T-helper 17 cell (primary cell): Measurements from ENCODE around the gene SDHAF3. TPM values are rescaled to one million over a fixed set of nuclear protein-coding genes. Genes with fewer than 3 reads are reported as not detected.
A peak's percentile ranks its signal among the peaks of the same experiment; 100 is the strongest.
"Not testable (repeated sequence)": the region's sequence is repeated elsewhere in the genome, so short reads cannot be mapped to it uniquely, and the experiment has no call there.

ENCODE experiments used
- ATAC-seq: fragments of 150-1000 bp; cut with Tn5 transposase; 2 replicates; pipeline ENCODE4 v1.10.0; 2021; ENCODE audit warnings: mild to moderate bottlenecking, moderate library complexity
- DNase-seq, 3 donors: peaks; one replicate each; pipeline versions ENCODE4 v3.0.0 to v3.0.0-alpha.2; 2020 to 2021
- H3K9me3 ChIP-seq: one replicate; pipeline ENCODE4 v1.7.0; 2013; ENCODE audit warnings: low read length, mild to moderate bottlenecking; ENCODE audit not compliant: control insufficient read depth, poor library complexity, severe bottlenecking
- H3K27ac Mint-ChIP-seq: one replicate; pipeline ENCODE4 v1.8.0; 2022; ENCODE audit warnings: mild to moderate bottlenecking, moderate library complexity, mixed read lengths
- H3K27me3 Mint-ChIP-seq: one replicate; pipeline ENCODE4 v1.8.0; 2022; ENCODE audit warnings: mixed read lengths
- H3K36me3 Mint-ChIP-seq: one replicate; pipeline ENCODE4 v1.8.0; 2022; ENCODE audit warnings: low read depth, mixed read lengths
- H3K4me1 Mint-ChIP-seq: one replicate; pipeline ENCODE4 v1.8.0; 2022; ENCODE audit warnings: mild to moderate bottlenecking, mixed read lengths
- H3K4me3 Mint-ChIP-seq: one replicate; pipeline ENCODE4 v1.8.0; 2022; ENCODE audit warnings: mild to moderate bottlenecking, moderate library complexity, mixed read lengths
- total RNA-seq, 4 donors: library from RNA in 2 of 4; stranded (reverse) in 2 of 4; gene quantifications; one replicate each; pipeline ENCODE4 v1.2.3 and lab custom pipeline; 2022 to 2026

SDHAF3 gene
- total RNA-seq (10 to 100 TPM in 1 of 2 donors, 1 to 10 TPM in 1; 7.0 to 10.8 TPM), total RNA-seq (lab: John Stamatoyannopoulos, UW) (4.7 to 12.1 reads per million in 2 donors)

- H3K9me3 ChIP-seq, result peaks cover 3% of the 10 kb centered on the region
- Mint-ChIP-seq H3K4me1 (peaks cover 22% of the 10 kb centered on the region), H3K36me3 (peaks cover 2% of the 10 kb centered on the region), H3K27ac (peak within 1 kb of the TSS; percentile 95), H3K27me3 (no peaks in the 10 kb centered on the region), H3K4me3 (peak within 1 kb of the TSS; percentile 95)
- peak; percentile 94 to 97 (median 94) for DNase-seq
- peak; percentile 95 for ATAC-seq
Measured at GRCh38 chr7:97117372-97118188, at the start of gene SDHAF3. Gene SDHAF3 (plus strand): TSS chr7:97117698. CDS start chr7:97117724, 26 bp downstream.

- not testable (repeated sequence) for DNase-seq, H3K27ac Mint-ChIP-seq, ATAC-seq, H3K4me1 Mint-ChIP-seq, H3K4me3 Mint-ChIP-seq, H3K9me3 ChIP-seq, H3K36me3 Mint-ChIP-seq
- peaks cover 52% of the 10 kb centered on the region for H3K27me3 Mint-ChIP-seq
Measured at GRCh38 chr7:97072025-97072424, 45.5 kb upstream of the SDHAF3 start.

- H3K4me1 Mint-ChIP-seq, result peaks cover 3% of the 10 kb centered on the region
- DNase-seq (no peak), ATAC-seq (no peak)
- peaks cover 7% of the 10 kb centered on the region for H3K36me3 Mint-ChIP-seq
- H3K27me3 Mint-ChIP-seq, result peaks cover 83% of the 10 kb centered on the region
- H3K9me3 ChIP-seq, result no peaks in the 10 kb centered on the region
- H3K4me3 Mint-ChIP-seq, result no peak overlapping the region
- no peak overlapping the region for H3K27ac Mint-ChIP-seq
Measured at GRCh38 chr7:97075928-97076327, 41.6 kb upstream of the SDHAF3 start.

- peaks cover 81% of the 10 kb centered on the region for H3K27me3 Mint-ChIP-seq
- H3K4me1 Mint-ChIP-seq, result no peaks in the 10 kb centered on the region
- no peak overlapping the region for H3K4me3 Mint-ChIP-seq
- no peaks in the 10 kb centered on the region for H3K9me3 ChIP-seq
- ATAC-seq (no peak), DNase-seq (no peak)
- H3K27ac Mint-ChIP-seq, result no peak overlapping the region
- peaks cover 2% of the 10 kb centered on the region for H3K36me3 Mint-ChIP-seq
Measured at GRCh38 chr7:97078023-97078969, 39.2 kb upstream of the SDHAF3 start.

- Mint-ChIP-seq H3K36me3 (no peaks in the 10 kb centered on the region), H3K4me1 (no peaks in the 10 kb centered on the region), H3K27ac (no peak overlapping the region), H3K4me3 (no peak overlapping the region), H3K27me3 (peaks cover 71% of the 10 kb centered on the region)
- DNase-seq (no peak), ATAC-seq (no peak)
- H3K9me3 ChIP-seq, result no peaks in the 10 kb centered on the region
Measured at GRCh38 chr7:97079300-97079699, 38.2 kb upstream of the SDHAF3 start.

- peaks cover 55% of the 10 kb centered on the region for H3K27me3 Mint-ChIP-seq
- H3K36me3 Mint-ChIP-seq, result no peaks in the 10 kb centered on the region
- no peaks in the 10 kb centered on the region for H3K4me1 Mint-ChIP-seq
- no peak overlapping the region for H3K27ac Mint-ChIP-seq
- H3K9me3 ChIP-seq, result no peaks in the 10 kb centered on the region
- ATAC-seq (no peak), DNase-seq (no peak)
- H3K4me3 Mint-ChIP-seq, result no peak overlapping the region
Measured at GRCh38 chr7:97081521-97082300, 35.8 kb upstream of the SDHAF3 start.

GRCh38 chr7:97088364-97088763 lies 29.1 kb upstream of the SDHAF3 start:
- Mint-ChIP-seq H3K27ac (no peak overlapping the region), H3K4me3 (no peak overlapping the region), H3K36me3 (no peaks in the 10 kb centered on the region), H3K4me1 (no peaks in the 10 kb centered on the region), H3K27me3 (peaks cover 64% of the 10 kb centered on the region)
- no peaks in the 10 kb centered on the region for H3K9me3 ChIP-seq
- DNase-seq (no peak), ATAC-seq (no peak)

- no peak for ATAC-seq
- Mint-ChIP-seq H3K27ac (no peak overlapping the region), H3K27me3 (peaks cover 65% of the 10 kb centered on the region), H3K4me1 (no peaks in the 10 kb centered on the region), H3K4me3 (no peak overlapping the region), H3K36me3 (no peaks in the 10 kb centered on the region)
- H3K9me3 ChIP-seq, result no peaks in the 10 kb centered on the region
- DNase-seq, result no peak
Measured at GRCh38 chr7:97089771-97090170, 27.7 kb upstream of the SDHAF3 start.

GRCh38 chr7:97090761-97091353 lies 26.6 kb upstream of the SDHAF3 start:
- no peak overlapping the region for H3K4me3 Mint-ChIP-seq
- H3K27ac Mint-ChIP-seq, result no peak overlapping the region
- peaks cover 60% of the 10 kb centered on the region for H3K27me3 Mint-ChIP-seq
- no peaks in the 10 kb centered on the region for H3K4me1 Mint-ChIP-seq
- H3K36me3 Mint-ChIP-seq, result no peaks in the 10 kb centered on the region
- no peaks in the 10 kb centered on the region for H3K9me3 ChIP-seq
- no peak for ATAC-seq
- DNase-seq, result no peak

GRCh38 chr7:97094284-97094930 lies 23.1 kb upstream of the SDHAF3 start:
- H3K9me3 ChIP-seq, result no peaks in the 10 kb centered on the region
- H3K27ac Mint-ChIP-seq, result no peak overlapping the region
- ATAC-seq, result no peak
- no peaks in the 10 kb centered on the region for H3K4me1 Mint-ChIP-seq
- H3K4me3 Mint-ChIP-seq, result no peak overlapping the region
- peaks cover 43% of the 10 kb centered on the region for H3K27me3 Mint-ChIP-seq
- no peak for DNase-seq
- H3K36me3 Mint-ChIP-seq, result no peaks in the 10 kb centered on the region

- DNase-seq (no peak), ATAC-seq (no peak)
- Mint-ChIP-seq H3K27ac (no peak overlapping the region), H3K4me1 (peaks cover 2% of the 10 kb centered on the region), H3K4me3 (no peak overlapping the region), H3K27me3 (peaks cover 40% of the 10 kb centered on the region), H3K36me3 (peaks cover 2% of the 10 kb centered on the region)
- H3K9me3 ChIP-seq, result no peaks in the 10 kb centered on the region
Measured at GRCh38 chr7:97096037-97096436, 21.5 kb upstream of the SDHAF3 start.

- Mint-ChIP-seq H3K27me3 (peaks cover 40% of the 10 kb centered on the region), H3K36me3 (peaks cover 3% of the 10 kb centered on the region), H3K4me3 (no peak overlapping the region), H3K27ac (no peak overlapping the region), H3K4me1 (peaks cover 2% of the 10 kb centered on the region)
- no peaks in the 10 kb centered on the region for H3K9me3 ChIP-seq
- DNase-seq (no peak), ATAC-seq (no peak)
Measured at GRCh38 chr7:97096661-97097060, 20.8 kb upstream of the SDHAF3 start.
